Gastroesophageal sphincter (tissue), 3 donors: ENCODE results near the gene AASDH.

Experiments used
- CTCF ChIP-seq, 4 experiments: fragments of 200-600 bp in 2 of 4; fragments of 450-650 bp in 2 of 4; sonication (generic) in 1 of 4; IDR thresholded peaks; one replicate each; pipeline ENCODE4 v1.5.1; 2017 to 2019; ENCODE audit warnings: antibody characterized with exemption in 4 of 4, mild to moderate bottlenecking in 2 of 4, moderate library complexity in 2 of 4
- POLR2A ChIP-seq, 2 donors: fragments of 450-650 bp; IDR thresholded peaks; one replicate each; pipeline ENCODE4 v1.6.1; 2017; ENCODE audit warnings: antibody characterized with exemption in 2 of 2, mild to moderate bottlenecking in 2 of 2, moderate library complexity in 1 of 2
- POLR2AphosphoS5 ChIP-seq: sonication (generic); formaldehyde crosslinking; IDR thresholded peaks from one replicate; pipeline ENCODE4 v1.6.1; 2017; ENCODE audit warnings: antibody characterized with exemption

GRCh38 chr4:56342746-56343145, 44.5 kb downstream of the AASDH start:
- TF ChIP-seq POLR2AphosphoS5 = no peak
- no peak for TF ChIP-seq CTCF (IDR thresholded peaks at IDR 0.05)
- TF ChIP-seq POLR2A (IDR thresholded peaks at IDR 0.05) = no peak
